Activated naive CD4-positive, alpha-beta T cell treated with anti-CD3 and anti-CD28 coated beads, Interleukin-2, amount 50 U/mL, for 24 hours (primary cell): Measurements from ENCODE around the gene IL37.
A peak's percentile ranks its signal among the peaks of the same experiment; 100 is the strongest.

ENCODE experiments used
- H3K27ac Mint-ChIP-seq: one replicate; pipeline ENCODE4 v1.8.0; 2021; ENCODE audit warnings: mild to moderate bottlenecking, mixed read lengths
- H3K27me3 Mint-ChIP-seq: one replicate; pipeline ENCODE4 v1.8.0; 2021; ENCODE audit warnings: mixed read lengths
- H3K36me3 Mint-ChIP-seq: one replicate; pipeline ENCODE4 v1.8.0; 2021; ENCODE audit warnings: mixed read lengths
- H3K4me1 Mint-ChIP-seq: one replicate; pipeline ENCODE4 v1.8.0; 2021; ENCODE audit warnings: mixed read lengths
- H3K4me3 Mint-ChIP-seq: one replicate; pipeline ENCODE4 v1.8.0; 2021; ENCODE audit warnings: mild to moderate bottlenecking, mixed read lengths
- H3K9me3 Mint-ChIP-seq: one replicate; pipeline ENCODE4 v1.8.0; 2021; ENCODE audit warnings: mixed read lengths

The IL37 gene

GRCh38 chr2:112910865-112911264, at the start of gene IL37:
Gene IL37, plus strand, starts transcription at chr2:112911165. Its CDS starts 1,848 bp downstream, at chr2:112913013.
- no peak within 1 kb of the TSS for H3K4me3 Mint-ChIP-seq
- H3K9me3 Mint-ChIP-seq = no peaks in the 10 kb centered on the region
- no peak within 1 kb of the TSS for H3K27ac Mint-ChIP-seq
- H3K36me3 Mint-ChIP-seq = no peaks in the 10 kb centered on the region
- no peaks in the 10 kb centered on the region for H3K27me3 Mint-ChIP-seq
- no peaks in the 10 kb centered on the region for H3K4me1 Mint-ChIP-seq

GRCh38 chr2:112864072-112864471, 46.9 kb upstream of the IL37 start:
- H3K27me3 Mint-ChIP-seq = no peaks in the 10 kb centered on the region
- H3K4me3 Mint-ChIP-seq = no peak overlapping the region
- H3K36me3 Mint-ChIP-seq = peaks cover 4% of the 10 kb centered on the region
- H3K4me1 Mint-ChIP-seq = no peaks in the 10 kb centered on the region
- H3K27ac Mint-ChIP-seq = no peak overlapping the region
- H3K9me3 Mint-ChIP-seq = no peaks in the 10 kb centered on the region

- no peak overlapping the region for H3K27ac Mint-ChIP-seq
- H3K4me3 Mint-ChIP-seq = no peak overlapping the region
- H3K4me1 Mint-ChIP-seq = no peaks in the 10 kb centered on the region
- H3K36me3 Mint-ChIP-seq = no peaks in the 10 kb centered on the region
- no peaks in the 10 kb centered on the region for H3K9me3 Mint-ChIP-seq
- H3K27me3 Mint-ChIP-seq = peaks cover 6% of the 10 kb centered on the region
Measured at GRCh38 chr2:112866128-112866835, 44.7 kb upstream of the IL37 start.

GRCh38 chr2:112867701-112868631, 43.0 kb upstream of the IL37 start:
- peaks cover 4% of the 10 kb centered on the region for H3K9me3 Mint-ChIP-seq
- H3K4me3 Mint-ChIP-seq = no peak overlapping the region
- H3K27ac Mint-ChIP-seq = no peak overlapping the region
- peaks cover 5% of the 10 kb centered on the region for H3K36me3 Mint-ChIP-seq
- no peaks in the 10 kb centered on the region for H3K4me1 Mint-ChIP-seq
- peaks cover 14% of the 10 kb centered on the region for H3K27me3 Mint-ChIP-seq

- peaks cover 5% of the 10 kb centered on the region for H3K36me3 Mint-ChIP-seq
- peaks cover 4% of the 10 kb centered on the region for H3K9me3 Mint-ChIP-seq
- no peak overlapping the region for H3K27ac Mint-ChIP-seq
- peaks cover 14% of the 10 kb centered on the region for H3K27me3 Mint-ChIP-seq
- H3K4me3 Mint-ChIP-seq = no peak overlapping the region
- H3K4me1 Mint-ChIP-seq = no peaks in the 10 kb centered on the region
Measured at GRCh38 chr2:112869258-112869842, 41.6 kb upstream of the IL37 start.

- peaks cover 14% of the 10 kb centered on the region for H3K27me3 Mint-ChIP-seq
Measured at GRCh38 chr2:112870841-112871835, 39.8 kb upstream of the IL37 start.

GRCh38 chr2:112876257-112876970, 34.6 kb upstream of the IL37 start:
- Mint-ChIP-seq H3K36me3 (peaks cover 5% of the 10 kb centered on the region), H3K9me3 (peaks cover 4% of the 10 kb centered on the region), H3K27ac (no peak overlapping the region), H3K4me1 (peaks cover 10% of the 10 kb centered on the region), H3K4me3 (no peak overlapping the region), H3K27me3 (peaks cover 8% of the 10 kb centered on the region)

More at GRCh38 chr2:112870841-112871835, 39.8 kb upstream of the IL37 start:
- no peak overlapping the region for H3K27ac Mint-ChIP-seq
- peaks cover 4% of the 10 kb centered on the region for H3K9me3 Mint-ChIP-seq
- H3K4me1 Mint-ChIP-seq = no peaks in the 10 kb centered on the region
- H3K36me3 Mint-ChIP-seq = peaks cover 5% of the 10 kb centered on the region
- H3K4me3 Mint-ChIP-seq = no peak overlapping the region

GRCh38 chr2:112876971-112877361, 34.0 kb upstream of the IL37 start:
- Mint-ChIP-seq H3K36me3 (peaks cover 3% of the 10 kb centered on the region), H3K27me3 (peaks cover 6% of the 10 kb centered on the region), H3K27ac (peak overlapping the region; percentile 9)

GRCh38 chr2:112877423-112877822, 33.5 kb upstream of the IL37 start:
- H3K36me3 Mint-ChIP-seq = peaks cover 2% of the 10 kb centered on the region
- peaks cover 4% of the 10 kb centered on the region for H3K27me3 Mint-ChIP-seq
- H3K27ac Mint-ChIP-seq = peak overlapping the region; percentile 9
- no peaks in the 10 kb centered on the region for H3K9me3 Mint-ChIP-seq
- no peak overlapping the region for H3K4me3 Mint-ChIP-seq
- peaks cover 10% of the 10 kb centered on the region for H3K4me1 Mint-ChIP-seq

More at GRCh38 chr2:112876971-112877361, 34.0 kb upstream of the IL37 start:
- Mint-ChIP-seq H3K4me3 (no peak overlapping the region), H3K4me1 (peaks cover 10% of the 10 kb centered on the region), H3K9me3 (peaks cover 2% of the 10 kb centered on the region)

- Mint-ChIP-seq H3K27ac (no peak overlapping the region), H3K4me1 (peaks cover 13% of the 10 kb centered on the region), H3K27me3 (no peaks in the 10 kb centered on the region), H3K9me3 (no peaks in the 10 kb centered on the region), H3K36me3 (no peaks in the 10 kb centered on the region), H3K4me3 (no peak overlapping the region)
Measured at GRCh38 chr2:112879491-112880041, 31.4 kb upstream of the IL37 start.

- H3K27me3 Mint-ChIP-seq = no peaks in the 10 kb centered on the region
- H3K27ac Mint-ChIP-seq = peak overlapping the region; percentile 24
- H3K36me3 Mint-ChIP-seq = no peaks in the 10 kb centered on the region
- no peaks in the 10 kb centered on the region for H3K9me3 Mint-ChIP-seq
- H3K4me1 Mint-ChIP-seq = peaks cover 18% of the 10 kb centered on the region
- H3K4me3 Mint-ChIP-seq = no peak overlapping the region
Measured at GRCh38 chr2:112880091-112880531, 30.9 kb upstream of the IL37 start.

GRCh38 chr2:112880696-112881095, 30.3 kb upstream of the IL37 start:
- Mint-ChIP-seq H3K4me1 (peaks cover 21% of the 10 kb centered on the region), H3K27ac (no peak overlapping the region), H3K4me3 (no peak overlapping the region), H3K9me3 (no peaks in the 10 kb centered on the region), H3K27me3 (no peaks in the 10 kb centered on the region), H3K36me3 (no peaks in the 10 kb centered on the region)

GRCh38 chr2:112881217-112881985, 29.6 kb upstream of the IL37 start:
- no peaks in the 10 kb centered on the region for H3K9me3 Mint-ChIP-seq
- H3K4me1 Mint-ChIP-seq = peaks cover 21% of the 10 kb centered on the region
- no peak overlapping the region for H3K27ac Mint-ChIP-seq
- no peaks in the 10 kb centered on the region for H3K36me3 Mint-ChIP-seq
- no peak overlapping the region for H3K4me3 Mint-ChIP-seq
- H3K27me3 Mint-ChIP-seq = no peaks in the 10 kb centered on the region
